Fibroblast of gingiva (primary cell): ENCODE results near the gene CSRNP3.

Experiments used
- DNase-seq: peaks from one replicate; pipeline ENCODE4 v3.0.0-alpha.2; 2011; ENCODE audit warnings: low read depth

CSRNP3 gene

DNA sequence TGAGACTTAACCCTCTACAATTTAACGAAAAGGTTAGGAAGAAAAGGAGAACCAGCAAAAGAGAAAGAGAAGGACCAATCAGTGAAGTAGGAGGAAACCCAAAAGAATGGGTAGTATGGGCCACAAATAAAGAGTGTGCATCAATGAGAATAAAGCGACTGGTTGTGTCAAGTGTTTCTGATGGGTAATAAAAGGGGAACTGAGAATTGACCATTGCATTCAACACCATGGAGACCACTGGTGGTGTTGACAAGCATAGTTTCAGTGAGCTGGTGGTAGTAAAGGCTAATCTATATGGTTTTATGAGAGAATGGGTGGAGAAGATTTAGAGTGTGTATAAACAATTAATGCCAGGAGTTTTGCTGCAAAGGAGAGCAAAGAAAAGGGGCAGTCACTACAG, 75.4 kb downstream of the CSRNP3 start:
- DNase-seq, result no peak

GRCh38 chr2:165547900-165548299, 78.4 kb downstream of the CSRNP3 start:
- no peak for DNase-seq

DNA sequence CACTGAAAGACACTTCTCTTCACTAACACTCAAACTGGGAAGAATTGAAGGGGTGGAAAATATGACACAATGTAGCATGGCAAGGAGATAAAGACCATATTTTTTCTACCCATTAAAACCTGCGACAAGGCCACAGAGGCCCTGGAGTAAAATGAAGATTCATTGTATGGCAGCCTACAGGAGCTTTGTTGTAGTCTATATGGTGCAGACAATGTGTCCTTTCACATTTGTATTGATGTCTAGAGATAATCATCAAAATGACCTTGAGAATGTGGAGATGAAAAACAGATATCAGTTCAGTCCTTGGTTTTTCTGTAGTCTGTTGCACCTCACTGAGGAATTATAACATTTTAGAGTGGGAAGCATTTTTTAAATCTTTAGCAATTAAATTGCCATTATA, 80.1 kb downstream of the CSRNP3 start:
- no peak for DNase-seq

DNA sequence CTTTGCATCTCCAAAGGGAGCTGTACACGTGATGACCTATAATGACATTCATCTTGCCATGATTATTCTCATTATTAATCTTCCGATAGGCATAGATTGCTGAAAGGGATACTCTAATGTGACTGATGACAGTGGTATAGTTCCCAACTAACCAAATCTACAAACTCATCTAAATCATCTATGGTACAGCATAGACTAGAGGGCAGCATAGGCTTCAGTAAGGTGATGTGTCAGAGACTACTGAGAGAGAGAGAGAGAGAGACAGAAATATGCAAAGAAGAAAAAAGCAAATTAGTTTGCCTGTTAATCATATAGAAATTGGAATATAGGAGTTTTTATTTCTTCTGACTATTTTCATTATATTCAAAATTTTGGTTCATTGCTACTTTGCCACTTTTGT, 89.3 kb downstream of the CSRNP3 start:
- DNase-seq, result no peak

DNA sequence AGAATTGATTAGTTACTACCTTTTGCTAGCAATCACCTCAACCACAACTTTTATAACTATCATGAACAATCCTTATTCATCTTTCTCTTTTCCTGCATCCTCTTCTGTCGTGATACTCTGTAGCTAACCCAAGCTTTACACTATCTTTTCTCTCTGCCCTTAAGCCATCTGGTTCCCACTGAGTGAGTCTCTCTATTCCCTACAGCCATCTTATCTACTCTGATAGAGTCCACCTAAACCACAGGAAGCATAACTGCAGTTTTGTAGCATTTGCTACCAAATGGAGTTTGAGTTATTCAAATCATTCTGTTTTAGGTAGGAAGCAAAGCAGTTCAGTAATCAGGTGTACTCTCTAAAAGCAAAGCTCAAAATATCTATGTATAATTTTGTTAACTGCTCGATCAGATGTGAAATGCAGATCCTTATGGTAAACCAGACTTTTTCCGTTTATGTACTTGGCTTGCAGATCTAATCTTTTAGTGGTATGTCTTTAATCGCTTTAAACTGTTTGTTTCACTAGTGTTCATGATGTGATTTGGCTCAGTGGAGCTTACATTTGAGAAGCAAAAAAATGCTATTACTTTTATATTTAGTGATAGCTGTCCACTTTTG, 91.0 kb downstream of the CSRNP3 start:
- DNase-seq, result no peak

DNA sequence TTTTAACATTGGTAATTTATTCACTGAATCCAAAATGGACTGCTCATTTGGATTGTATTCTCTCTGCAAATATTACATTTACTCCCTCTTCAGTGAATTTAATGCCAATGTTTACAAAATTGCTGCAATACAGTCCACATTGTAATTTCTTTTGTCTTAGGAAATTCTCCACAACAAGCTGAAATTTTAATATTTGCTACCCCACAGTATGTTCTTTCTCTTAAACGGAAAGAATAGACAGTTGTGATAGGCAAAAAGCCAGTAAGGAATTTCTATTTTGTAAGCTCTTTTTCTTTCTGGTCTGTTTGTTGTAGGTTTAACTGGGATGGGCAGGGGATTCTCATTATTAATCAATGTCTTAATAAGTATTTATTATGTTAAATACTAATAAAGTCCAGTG, 92.0 kb downstream of the CSRNP3 start:
- DNase-seq, result no peak

DNA sequence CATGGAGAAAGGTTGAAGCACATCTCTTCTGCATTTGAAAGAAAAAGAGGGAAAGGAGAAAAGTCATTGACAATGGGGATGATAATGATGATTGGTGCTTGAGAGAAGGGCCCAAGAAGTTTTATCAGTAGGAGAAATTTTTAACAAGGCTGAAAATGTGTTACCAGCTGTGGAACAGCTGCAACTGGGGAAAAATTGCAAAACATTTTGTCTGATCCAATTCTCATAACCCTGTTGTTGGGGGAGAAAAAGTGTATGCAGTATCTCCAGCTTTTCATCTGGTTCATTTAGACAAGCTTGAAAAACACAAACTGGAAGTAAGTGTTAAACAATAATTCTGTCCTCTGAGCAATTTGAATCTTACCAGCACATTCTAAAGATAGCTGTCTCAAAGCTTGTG, 92.7 kb downstream of the CSRNP3 start:
- peak; percentile 3 for DNase-seq

GRCh38 chr2:165563468-165564225, 94.1 kb downstream of the CSRNP3 start:
- no peak for DNase-seq

GRCh38 chr2:165566008-165566407, 96.5 kb downstream of the CSRNP3 start:
- DNase-seq, result no peak

DNA sequence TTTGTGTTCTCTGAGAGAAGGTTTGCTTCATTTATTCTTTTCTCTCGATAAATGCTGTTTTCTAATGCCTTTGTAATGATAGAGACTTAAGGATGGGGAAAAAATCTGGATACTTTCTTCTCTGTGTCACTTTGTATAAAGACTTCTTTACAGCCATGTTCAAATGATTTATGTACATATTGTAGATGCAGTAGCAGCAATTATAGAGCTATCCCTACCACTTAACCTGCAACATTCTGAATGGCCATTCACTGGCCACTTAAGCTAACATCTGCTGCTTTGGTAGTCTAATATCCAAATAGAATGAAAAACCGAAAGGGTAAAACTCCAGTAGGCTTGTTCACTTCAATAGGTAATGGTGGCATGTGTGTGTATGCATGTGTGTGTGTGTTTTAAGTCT, 97.8 kb downstream of the CSRNP3 start:
- no peak for DNase-seq

DNA sequence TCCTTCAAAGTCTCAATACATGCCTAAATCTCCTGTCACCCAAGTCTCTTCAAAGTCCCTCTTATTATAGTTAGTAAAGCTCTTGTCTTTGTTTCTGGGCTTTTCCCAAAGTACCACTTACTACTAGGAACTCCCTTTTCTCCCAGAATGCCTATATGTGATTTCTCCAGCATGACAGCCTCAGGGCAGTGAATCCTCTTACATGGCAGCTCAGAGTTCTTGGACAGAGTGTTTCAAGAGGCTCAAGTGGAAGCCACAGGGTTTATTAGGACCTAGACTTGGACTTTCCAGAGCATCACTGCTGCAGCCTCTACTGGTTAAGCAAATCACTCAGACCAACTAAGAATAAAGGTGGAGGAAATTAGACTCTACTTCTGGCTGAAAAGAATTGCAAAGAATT, 98.9 kb downstream of the CSRNP3 start:
- DNase-seq, result no peak

GRCh38 chr2:165571477-165571876, 102.0 kb downstream of the CSRNP3 start:
- no peak for DNase-seq

DNA sequence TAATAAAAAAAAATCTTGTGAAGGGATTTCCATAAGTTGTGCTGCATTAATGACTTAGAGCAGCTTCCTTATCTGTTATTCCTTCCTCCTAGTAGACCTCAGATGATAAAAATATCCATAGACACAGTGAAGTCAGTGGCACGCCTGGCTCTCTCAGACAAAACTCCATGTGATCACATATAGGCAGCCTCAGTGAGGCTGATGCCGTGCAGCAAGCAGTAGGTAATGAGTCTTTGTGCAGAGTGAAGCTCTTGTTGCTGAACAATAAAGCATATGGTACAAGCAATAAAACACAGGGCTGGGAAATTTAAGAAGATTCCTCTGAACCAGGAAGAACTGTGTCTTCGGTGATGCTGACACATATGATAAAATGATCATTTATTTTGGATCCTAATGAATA, 102.7 kb downstream of the CSRNP3 start:
- no peak for DNase-seq

GRCh38 chr2:165573534-165574461, 104.3 kb downstream of the CSRNP3 start:
- DNase-seq, result no peak

- DNase-seq, result no peak
These were observed 105.6 kb downstream of the CSRNP3 start for GRCh38 chr2:165575044-165575615.

DNA sequence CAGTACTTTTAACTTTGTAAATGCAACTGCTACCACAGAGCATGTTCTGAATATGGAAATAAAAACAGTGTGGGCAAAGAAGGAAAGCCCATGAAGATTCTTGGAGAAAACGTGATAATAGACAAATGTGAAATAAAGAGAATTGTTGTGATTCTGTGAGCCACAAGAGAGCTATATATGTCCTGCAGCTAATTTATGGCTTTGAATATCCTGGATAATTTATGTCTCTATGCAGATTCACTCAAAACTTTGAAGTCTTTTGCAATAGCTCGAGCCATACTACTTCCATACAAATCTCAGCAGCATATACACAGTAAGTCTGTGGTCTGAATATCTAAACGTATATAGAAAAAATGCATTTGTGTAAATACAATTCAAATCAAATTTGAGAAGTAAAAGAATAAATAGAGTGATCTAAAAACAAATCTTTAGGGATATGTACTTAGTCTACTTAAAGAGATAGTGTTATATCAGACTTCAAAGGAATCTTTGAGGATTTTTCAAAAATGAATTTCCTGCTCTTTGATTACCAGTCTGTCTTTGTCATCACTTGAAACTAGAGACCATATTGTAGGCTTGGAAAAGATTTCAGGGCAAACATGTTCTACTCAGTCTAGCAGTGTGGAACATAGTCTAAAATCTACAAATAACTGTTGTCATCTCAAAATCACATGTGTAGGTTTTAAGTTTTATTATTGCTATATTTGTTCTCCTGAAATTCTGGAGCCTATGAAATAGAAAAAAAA, 107.1 kb downstream of the CSRNP3 start:
- DNase-seq, result no peak

GRCh38 chr2:165582409-165582808, 112.9 kb downstream of the CSRNP3 start:
- DNase-seq, result peak; percentile 85

DNA sequence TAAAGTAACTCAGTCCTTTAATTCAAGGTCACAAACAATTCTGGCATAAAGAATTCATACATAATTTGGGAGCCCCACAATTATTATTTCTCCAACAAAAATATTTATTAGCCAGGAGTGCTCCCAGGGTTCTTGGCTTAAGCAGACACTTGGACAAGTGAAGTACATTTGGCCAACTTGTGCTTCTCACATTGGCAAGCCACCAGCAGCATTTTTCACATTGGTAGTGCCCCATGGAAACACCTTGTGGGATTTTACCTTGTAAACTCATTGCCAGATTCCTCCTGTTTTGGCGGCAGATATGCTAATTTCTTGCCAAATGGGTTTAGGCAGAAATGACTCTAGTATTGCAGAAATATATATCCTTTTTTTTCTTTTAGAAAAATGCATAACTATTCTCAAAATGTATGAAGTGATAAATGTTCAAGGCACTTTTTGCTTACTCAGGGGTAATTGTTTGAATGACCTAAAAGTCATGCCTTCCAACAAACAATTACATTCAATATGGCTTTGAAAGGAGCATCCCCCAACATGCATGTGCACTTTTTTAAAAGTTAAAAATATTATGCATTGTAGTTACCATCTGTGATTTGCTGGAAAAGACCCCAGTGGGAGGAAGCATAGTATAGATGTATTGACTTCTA, 113.5 kb downstream of the CSRNP3 start:
- DNase-seq, result no peak

GRCh38 chr2:165584126-165584654, 114.7 kb downstream of the CSRNP3 start:
- no peak for DNase-seq

DNA sequence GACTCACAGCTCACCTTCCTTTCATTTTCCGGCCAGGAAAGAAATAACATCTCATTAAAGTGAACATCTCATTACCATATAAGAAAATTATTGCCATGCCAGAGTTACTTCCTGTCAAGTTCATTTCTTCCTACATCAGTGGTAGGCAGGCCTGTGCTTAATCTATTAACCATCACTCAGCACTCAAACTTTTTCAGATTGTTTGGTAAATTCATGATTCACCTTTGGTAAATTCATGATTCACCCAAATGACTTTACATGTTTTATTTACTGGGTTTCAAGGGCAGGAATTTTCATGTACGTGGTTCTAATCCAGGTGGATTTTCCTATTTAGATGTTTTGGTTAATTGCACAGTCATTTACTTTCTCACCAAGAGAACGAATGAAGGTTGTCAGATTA, 116.5 kb downstream of the CSRNP3 start:
- DNase-seq, result no peak

DNA sequence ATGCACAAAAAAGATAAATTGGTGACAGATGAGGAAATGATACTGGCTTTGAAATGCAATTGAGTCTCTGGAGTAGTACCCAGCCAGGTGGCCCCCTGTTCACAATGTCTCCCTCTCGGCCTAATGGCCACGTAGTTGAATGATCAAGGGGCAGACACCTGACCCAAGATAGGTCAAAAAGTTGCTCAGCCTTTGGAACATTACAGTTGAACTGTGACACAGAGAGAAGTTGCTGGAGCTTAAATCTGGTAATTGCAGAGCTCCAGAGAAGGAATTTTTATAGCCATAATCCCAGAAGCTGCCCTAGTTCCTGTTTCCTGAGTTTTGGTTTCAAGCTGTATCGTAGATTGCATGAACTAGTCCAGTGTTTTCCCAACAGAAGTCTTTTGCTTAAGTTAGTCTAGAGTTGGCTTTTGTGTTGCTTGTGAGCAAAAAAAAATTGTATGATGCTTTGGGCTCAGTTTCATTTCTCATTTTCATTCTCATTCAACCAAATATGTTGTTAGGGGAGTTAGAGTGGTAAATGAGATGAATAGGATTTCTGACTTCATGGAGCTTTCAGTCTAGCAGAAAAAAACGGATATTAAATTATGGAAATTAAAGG, 117.9 kb downstream of the CSRNP3 start:
- no peak for DNase-seq
